ENCODE measurements around the gene RPS18. TPM values are rescaled to one million over a fixed set of nuclear protein-coding genes. Genes with fewer than 3 reads are reported as not detected.

RPS18 gene
- total and polyA plus RNA-seq, 2 of the 13 experiments (the other 11 are each of a cell fraction or from before 2014, with no cell fraction given) = 3,896 to 5,806 TPM

DNA sequence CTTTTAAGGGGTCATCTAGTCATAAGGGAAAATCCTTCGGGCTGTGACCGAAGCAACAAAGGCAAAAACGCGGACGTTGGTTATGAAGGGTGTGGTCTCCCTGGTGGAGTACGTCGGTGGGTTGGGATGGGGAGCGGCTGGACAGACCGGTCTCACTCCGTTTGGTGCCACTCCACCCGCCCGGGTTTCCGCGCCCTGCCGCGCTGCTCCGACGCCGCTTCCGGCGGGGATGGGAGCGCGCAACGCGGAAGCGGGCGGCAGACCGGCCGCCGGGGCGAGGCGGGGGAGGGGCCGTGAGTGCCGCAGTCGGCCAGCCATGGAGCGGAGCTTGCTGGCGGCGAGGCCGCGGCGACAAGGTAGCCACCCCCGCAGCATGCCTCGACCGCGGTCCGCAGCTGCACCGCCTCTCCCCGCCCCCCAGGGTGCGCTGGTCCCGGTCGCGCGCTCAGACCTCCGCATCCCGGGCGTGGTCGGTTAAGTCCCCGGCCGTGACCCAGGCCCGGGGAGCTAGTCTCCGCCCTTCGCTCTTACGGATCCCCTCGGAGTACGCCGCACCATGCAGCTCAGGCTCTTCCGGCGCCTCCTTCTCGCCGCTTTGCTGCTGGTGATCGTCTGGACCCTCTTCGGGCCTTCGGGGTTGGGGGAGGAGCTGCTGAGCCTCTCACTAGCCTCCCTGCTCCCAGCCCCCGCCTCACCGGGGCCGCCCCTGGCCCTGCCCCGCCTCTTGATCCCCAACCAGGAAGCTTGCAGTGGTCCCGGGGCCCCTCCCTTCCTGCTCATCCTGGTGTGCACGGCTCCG lies 5.2 kb downstream of the RPS18 start, which contains the start of gene B3GALT4 (continued):
- TF ChIP-seq, protein P1, sequence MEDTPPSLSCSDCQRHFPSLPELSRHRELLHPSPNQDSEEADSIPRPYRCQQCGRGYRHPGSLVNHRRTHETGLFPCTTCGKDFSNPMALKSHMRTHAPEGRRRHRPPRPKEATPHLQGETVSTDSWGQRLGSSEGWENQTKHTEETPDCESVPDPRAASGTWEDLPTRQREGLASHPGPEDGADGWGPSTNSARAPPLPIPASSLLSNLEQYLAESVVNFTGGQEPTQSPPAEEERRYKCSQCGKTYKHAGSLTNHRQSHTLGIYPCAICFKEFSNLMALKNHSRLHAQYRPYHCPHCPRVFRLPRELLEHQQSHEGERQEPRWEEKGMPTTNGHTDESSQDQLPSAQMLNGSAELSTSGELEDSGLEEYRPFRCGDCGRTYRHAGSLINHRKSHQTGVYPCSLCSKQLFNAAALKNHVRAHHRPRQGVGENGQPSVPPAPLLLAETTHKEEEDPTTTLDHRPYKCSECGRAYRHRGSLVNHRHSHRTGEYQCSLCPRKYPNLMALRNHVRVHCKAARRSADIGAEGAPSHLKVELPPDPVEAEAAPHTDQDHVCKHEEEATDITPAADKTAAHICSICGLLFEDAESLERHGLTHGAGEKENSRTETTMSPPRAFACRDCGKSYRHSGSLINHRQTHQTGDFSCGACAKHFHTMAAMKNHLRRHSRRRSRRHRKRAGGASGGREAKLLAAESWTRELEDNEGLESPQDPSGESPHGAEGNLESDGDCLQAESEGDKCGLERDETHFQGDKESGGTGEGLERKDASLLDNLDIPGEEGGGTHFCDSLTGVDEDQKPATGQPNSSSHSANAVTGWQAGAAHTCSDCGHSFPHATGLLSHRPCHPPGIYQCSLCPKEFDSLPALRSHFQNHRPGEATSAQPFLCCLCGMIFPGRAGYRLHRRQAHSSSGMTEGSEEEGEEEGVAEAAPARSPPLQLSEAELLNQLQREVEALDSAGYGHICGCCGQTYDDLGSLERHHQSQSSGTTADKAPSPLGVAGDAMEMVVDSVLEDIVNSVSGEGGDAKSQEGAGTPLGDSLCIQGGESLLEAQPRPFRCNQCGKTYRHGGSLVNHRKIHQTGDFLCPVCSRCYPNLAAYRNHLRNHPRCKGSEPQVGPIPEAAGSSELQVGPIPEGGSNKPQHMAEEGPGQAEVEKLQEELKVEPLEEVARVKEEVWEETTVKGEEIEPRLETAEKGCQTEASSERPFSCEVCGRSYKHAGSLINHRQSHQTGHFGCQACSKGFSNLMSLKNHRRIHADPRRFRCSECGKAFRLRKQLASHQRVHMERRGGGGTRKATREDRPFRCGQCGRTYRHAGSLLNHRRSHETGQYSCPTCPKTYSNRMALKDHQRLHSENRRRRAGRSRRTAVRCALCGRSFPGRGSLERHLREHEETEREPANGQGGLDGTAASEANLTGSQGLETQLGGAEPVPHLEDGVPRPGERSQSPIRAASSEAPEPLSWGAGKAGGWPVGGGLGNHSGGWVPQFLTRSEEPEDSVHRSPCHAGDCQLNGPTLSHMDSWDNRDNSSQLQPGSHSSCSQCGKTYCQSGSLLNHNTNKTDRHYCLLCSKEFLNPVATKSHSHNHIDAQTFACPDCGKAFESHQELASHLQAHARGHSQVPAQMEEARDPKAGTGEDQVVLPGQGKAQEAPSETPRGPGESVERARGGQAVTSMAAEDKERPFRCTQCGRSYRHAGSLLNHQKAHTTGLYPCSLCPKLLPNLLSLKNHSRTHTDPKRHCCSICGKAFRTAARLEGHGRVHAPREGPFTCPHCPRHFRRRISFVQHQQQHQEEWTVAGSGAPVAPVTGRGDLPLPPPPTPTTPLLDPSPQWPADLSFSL (CRISPR knock-in tag; IDR thresholded peaks at IDR 0.05) = no peak
- TF ChIP-seq YY1 (IDR thresholded peaks at IDR 0.05; ENCODE audit: insufficient read depth, insufficient replicate concordance, low read depth, low read length) (no peak), AKAP8 (CRISPR knock-in tag; IDR thresholded peaks at IDR 0.05) (peak; percentile 80), RBFOX2 (IDR thresholded peaks at IDR 0.05; ENCODE audit: low read depth, low read length) (peak; percentile 94), FOXJ3 (CRISPR knock-in tag; IDR thresholded peaks at IDR 0.05; ENCODE audit: borderline replicate concordance) (no peak), ZC3H4 (CRISPR knock-in tag; IDR thresholded peaks at IDR 0.05; ENCODE audit: borderline replicate concordance) (peak; percentile 37; the same call in 1 of the 2 replicates), RBM39 (IDR thresholded peaks at IDR 0.05; ENCODE audit: low read depth, low read length, poor library complexity, severe bottlenecking) (peak; percentile 54), GATAD1 (CRISPR knock-in tag; IDR thresholded peaks at IDR 0.05) (no peak), POLR2AphosphoS2 (IDR thresholded peaks at IDR 0.05; ENCODE audit: low read depth, low read length) (0 out of 2 replicates have a peak, but pooled peaks have one; percentile 21), MAZ (IDR thresholded peaks at IDR 0.05; ENCODE audit: borderline replicate concordance, low read depth, low read length) (no peak), MAZ (CRISPR knock-in tag; IDR thresholded peaks at IDR 0.05; ENCODE audit: low read depth) (peak; percentile 48; the same call in 1 of the 2 replicates), ZNF138 (CRISPR knock-in tag; IDR thresholded peaks at IDR 0.05; ENCODE audit: low read depth) (0 out of 2 replicates have a peak, but pooled peaks have one; percentile 13), CENPT (CRISPR knock-in tag; IDR thresholded peaks at IDR 0.05; ENCODE audit: low read depth) (0 out of 2 replicates have a peak, but pooled peaks have one; percentile 16), KDM3A (CRISPR knock-in tag; IDR thresholded peaks at IDR 0.05; ENCODE audit: low read depth) (0 out of 2 replicates have a peak, but pooled peaks have one; percentile 20)
- TF ChIP-seq, protein P2, sequence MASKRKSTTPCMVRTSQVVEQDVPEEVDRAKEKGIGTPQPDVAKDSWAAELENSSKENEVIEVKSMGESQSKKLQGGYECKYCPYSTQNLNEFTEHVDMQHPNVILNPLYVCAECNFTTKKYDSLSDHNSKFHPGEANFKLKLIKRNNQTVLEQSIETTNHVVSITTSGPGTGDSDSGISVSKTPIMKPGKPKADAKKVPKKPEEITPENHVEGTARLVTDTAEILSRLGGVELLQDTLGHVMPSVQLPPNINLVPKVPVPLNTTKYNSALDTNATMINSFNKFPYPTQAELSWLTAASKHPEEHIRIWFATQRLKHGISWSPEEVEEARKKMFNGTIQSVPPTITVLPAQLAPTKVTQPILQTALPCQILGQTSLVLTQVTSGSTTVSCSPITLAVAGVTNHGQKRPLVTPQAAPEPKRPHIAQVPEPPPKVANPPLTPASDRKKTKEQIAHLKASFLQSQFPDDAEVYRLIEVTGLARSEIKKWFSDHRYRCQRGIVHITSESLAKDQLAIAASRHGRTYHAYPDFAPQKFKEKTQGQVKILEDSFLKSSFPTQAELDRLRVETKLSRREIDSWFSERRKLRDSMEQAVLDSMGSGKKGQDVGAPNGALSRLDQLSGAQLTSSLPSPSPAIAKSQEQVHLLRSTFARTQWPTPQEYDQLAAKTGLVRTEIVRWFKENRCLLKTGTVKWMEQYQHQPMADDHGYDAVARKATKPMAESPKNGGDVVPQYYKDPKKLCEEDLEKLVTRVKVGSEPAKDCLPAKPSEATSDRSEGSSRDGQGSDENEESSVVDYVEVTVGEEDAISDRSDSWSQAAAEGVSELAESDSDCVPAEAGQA (IDR thresholded peaks at IDR 0.05; ENCODE audit: low read depth) = no peak
- TF ChIP-seq, protein P2 (CRISPR knock-in tag; IDR thresholded peaks at IDR 0.05; ENCODE audit: borderline replicate concordance) = 0 out of 2 replicates have a peak, but pooled peaks have one; percentile 42

Measured in HepG2 (cell line).